PC-3 (cell line): ENCODE results near the gene LGALS9C.
"Not testable (repeated sequence)": the region's sequence is repeated elsewhere in the genome, so short reads cannot be mapped to it uniquely, and the experiment has no call there.

ENCODE experiments used
- EZH2 ChIP-seq: fragments of 300-600 bp; sonication (generic); IDR thresholded peaks from one replicate; pipeline ENCODE4 v1.6.1; 2017; ENCODE audit warnings: antibody characterized with exemption, mild to moderate bottlenecking, low read length; ENCODE audit not compliant: unreplicated experiment
- EZH2phosphoT487 ChIP-seq: fragments of 300-600 bp; sonication (generic); IDR thresholded peaks from 2 replicates; pipeline ENCODE4 v1.6.1; 2018; ENCODE audit warnings: mild to moderate bottlenecking, antibody characterized with exemption, low read length, borderline replicate concordance
- TF ChIP-seq, protein P1 (sequence below): fragments of 300-600 bp; sonication (generic); conservative IDR thresholded peaks from 2 replicates; pipeline ENCODE4 v1.5.1; 2017; ENCODE audit warnings: antibody characterized with exemption, low read depth, mild to moderate bottlenecking, low read length

DNA sequence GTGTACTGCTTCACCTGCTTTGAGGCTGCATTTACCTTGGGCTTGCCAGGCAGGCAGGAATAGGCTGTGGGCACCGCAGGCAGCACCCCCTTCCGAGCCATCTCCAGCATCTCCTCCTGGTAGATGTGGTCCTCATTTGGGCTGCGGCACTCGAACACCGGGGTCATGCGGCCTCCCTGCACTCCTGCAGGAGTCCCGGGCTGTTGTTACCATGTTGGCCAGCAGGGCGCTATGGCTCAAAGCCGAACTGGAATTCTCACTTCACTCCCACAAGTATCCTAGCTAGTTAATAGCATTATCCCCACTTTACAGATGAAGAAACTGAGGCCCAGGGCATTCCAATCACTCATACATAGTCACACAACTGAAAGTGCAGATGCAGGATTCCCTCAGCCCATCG is 23.7 kb downstream of the LGALS9C start:
- TF ChIP-seq EZH2phosphoT487, EZH2: not testable (repeated sequence)
- TF ChIP-seq, protein P1, sequence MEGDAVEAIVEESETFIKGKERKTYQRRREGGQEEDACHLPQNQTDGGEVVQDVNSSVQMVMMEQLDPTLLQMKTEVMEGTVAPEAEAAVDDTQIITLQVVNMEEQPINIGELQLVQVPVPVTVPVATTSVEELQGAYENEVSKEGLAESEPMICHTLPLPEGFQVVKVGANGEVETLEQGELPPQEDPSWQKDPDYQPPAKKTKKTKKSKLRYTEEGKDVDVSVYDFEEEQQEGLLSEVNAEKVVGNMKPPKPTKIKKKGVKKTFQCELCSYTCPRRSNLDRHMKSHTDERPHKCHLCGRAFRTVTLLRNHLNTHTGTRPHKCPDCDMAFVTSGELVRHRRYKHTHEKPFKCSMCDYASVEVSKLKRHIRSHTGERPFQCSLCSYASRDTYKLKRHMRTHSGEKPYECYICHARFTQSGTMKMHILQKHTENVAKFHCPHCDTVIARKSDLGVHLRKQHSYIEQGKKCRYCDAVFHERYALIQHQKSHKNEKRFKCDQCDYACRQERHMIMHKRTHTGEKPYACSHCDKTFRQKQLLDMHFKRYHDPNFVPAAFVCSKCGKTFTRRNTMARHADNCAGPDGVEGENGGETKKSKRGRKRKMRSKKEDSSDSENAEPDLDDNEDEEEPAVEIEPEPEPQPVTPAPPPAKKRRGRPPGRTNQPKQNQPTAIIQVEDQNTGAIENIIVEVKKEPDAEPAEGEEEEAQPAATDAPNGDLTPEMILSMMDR, result not testable (repeated sequence)
